A172 (cell line): ENCODE results near the gene VPS41. TPM values are rescaled to one million over a fixed set of nuclear protein-coding genes. Genes with fewer than 3 reads are reported as not detected.
"Not testable (repeated sequence)": the region's sequence is repeated elsewhere in the genome, so short reads cannot be mapped to it uniquely, and the experiment has no call there.

Source experiments
- DNase-seq: peaks from one replicate; pipeline ENCODE4 v3.0.0-alpha.2; 2015; ENCODE audit warnings: low spot score
- total RNA-seq: library from RNA; depleted of rRNA; stranded (reverse); fragments of >200 nt; shearing (Covaris generic); gene quantifications from 2 replicates; pipeline ENCODE4 v1.2.3, GENCODE V29; 2014; rRNA removed

The VPS41 gene
- total RNA-seq = 75.2 and 116 TPM in 2 replicates

DNA sequence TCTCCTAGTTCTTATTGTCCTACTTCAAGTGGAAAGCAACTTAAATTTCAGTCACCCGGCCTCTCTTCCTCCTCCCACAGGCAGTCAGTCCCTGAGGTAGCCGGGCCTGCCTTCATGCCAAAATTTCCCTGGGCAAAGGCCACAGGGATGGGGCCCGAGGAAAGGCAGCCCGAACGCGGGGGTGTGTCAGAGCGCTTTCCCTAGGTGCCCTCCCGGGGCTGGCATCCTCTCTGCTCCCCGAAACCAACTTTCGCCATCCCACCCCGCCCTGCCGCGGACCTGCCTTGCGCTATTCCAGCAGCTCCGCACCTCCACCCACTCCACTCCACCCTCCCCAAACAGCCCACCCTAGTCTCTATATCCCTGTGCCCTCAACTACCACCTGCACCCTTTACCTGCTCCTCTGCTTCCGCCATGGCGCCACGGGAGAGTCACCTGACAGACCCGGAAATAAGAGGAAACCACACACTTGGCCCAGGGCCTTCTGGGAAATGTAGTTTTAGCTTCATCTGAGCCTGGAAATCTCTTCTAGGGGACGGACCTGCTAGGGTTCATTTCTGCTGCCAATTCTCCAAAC is at the start of gene VPS41:
TSS of gene VPS41 (minus strand) at position 433 of the 577 bp plus-strand sequence. CDS start at position 416, 17 bp downstream.
- DNase-seq = peak; percentile 78

DNA sequence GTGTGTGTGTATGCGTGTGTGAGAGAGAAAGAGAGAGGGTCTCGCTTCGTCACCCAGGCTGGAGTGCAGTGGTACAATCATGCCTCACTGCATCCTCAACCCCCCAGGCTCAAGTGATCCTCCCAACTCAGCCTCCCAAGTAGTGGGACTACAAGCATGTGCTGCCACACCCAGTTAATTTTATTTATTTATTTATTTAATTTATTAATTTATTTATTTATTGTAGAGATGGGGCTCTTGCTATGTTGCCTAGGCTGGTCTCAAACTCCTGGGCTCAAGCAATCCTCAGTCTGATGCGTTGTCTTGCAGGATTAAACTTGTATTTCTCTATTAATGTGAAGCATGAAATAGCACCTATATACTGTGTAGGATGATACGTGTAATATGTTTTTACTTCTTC is 46.9 kb upstream of the VPS41 start:
- DNase-seq = no peak

DNA sequence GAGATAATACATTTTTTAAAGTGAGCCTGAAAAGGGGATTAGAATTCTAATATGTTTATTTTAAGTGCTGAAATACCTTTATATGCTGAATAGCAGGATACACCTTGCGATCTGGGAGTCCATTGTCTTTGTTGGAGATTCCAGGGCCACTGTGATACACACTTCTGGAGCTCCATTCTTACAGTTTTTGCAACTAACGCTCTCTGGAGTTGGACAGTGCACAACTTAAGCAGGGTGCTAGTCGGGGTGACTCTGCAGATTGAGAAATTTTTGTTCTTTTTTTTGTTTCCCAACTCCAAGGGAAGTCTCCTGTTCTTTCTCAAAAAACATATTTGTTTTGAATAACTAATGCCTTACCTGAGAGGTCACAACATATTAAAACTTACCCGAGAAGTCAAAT is 45.0 kb upstream of the VPS41 start:
- no peak for DNase-seq

DNA sequence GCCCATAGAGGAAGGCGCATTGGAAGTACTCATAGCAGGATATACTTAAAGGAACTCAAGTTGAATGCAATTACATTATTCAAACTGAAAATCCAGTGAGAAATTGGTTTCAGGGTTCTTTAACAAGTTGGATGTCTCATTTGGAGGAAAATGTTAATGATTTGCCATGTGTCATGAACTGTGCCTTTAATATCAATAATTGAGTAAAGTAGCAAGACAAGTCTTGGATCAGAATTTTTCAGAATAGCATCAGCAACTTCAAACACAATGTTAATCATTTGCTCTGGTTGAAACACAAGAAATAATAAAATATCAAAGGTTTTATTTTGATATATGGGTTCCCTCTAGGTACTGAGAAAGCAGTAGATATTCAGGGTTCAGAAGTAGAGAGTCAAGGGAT is 44.2 kb upstream of the VPS41 start:
- no peak for DNase-seq

DNA sequence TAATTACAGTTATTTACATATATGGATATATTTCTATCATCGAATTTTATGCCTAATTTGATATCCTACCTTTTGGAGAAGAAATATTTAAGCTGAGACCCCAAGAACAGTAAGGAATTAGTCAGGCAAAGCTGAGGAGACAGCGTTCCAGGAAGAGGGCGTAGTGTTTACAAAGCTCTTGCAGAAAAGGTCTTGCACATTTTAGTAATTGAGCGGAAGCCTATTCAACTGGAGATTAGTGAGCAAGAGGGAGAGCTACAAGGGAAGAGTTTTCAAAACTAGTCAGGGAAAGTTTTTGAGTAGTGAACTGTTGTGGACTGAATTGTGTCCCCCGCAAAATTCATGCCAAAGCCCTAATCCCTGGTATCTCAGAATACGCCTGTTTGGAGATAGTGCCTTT is 42.2 kb upstream of the VPS41 start:
- DNase-seq = no peak

DNA sequence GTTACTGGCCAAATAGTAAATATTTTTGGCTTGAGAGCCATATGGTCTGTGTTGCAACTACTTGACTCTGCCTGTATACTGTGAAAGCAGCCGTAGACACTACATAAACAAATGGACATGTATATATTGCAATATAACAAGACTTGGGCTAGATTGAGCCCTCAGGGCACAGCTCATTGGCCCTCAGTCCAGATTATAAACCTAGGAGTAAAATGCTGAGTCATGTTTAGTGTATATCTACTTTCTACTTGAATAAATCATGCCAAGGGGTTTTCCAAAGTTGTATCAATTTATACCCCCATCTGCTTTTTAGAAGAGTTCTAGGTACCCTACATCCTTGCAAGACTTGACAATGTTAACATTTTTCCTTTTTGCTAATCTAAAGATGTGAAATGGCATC is 41.3 kb upstream of the VPS41 start:
- no peak for DNase-seq

DNA sequence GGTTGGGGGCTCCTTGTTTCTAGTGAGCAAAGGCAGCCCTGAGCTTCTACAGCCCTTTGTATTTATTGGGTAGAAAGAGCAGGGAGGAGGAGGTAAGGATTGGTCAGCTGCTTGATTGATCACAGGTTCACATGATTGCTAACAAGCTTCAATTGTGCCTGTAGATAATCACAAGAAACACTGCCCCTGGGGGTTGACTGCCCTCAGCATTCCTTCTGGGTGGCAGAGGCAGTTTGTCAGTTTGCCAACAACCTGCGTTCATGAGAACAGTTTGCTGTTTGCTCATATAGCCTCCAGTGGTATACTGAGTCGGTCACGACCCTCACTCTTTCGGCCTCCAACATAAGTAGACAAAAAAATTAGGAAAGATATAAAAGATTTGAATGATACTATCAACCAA is 38.5 kb upstream of the VPS41 start:
- DNase-seq = not testable (repeated sequence)

DNA sequence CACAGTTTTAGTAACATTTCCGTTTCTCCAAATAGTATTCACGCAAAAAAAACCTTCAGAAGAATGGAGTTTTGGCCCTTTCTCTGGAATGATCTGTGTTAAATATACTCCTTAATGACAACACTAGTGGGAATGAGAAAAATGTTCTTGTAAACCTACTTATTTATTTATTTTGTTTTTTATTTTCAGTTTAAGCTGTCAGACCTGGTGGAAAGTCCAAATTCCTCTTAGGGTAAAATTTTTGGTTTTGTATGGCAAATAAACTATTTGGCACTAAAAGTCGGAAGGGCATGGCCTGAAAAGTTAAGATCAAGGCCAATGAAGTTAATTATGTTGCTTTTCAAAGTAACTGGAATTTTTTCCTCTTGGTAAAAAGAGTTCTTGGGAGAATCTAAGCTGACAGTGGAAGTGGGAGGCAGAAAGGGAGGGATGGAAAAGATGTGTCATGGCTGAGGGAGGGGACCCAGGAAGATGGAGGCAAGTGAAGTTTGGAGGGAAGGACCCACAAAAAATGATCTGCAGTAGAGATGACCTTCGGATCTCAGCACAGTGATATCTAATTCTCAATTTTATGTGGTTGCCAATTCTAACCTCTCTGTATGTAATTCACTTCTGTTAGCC is 33.5 kb upstream of the VPS41 start:
- no peak for DNase-seq

DNA sequence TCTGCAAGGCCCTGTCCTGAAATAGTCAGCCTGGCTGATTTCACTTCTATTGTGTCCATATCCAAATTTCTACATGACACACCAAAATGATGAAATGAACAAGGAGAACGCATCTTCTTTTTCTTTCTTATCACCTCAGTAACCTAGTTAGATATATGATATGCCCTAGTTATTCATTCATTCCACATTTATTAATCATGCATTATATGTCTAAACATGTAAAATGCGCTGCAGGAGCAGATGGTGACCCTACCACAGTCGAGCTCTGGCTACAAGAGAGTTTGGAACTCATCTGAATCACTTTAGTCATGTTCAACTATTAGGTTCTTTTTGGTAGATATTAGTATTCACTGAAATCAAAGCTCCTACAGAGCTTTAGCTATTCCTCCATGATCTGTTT is 31.8 kb upstream of the VPS41 start:
- no peak for DNase-seq

DNA sequence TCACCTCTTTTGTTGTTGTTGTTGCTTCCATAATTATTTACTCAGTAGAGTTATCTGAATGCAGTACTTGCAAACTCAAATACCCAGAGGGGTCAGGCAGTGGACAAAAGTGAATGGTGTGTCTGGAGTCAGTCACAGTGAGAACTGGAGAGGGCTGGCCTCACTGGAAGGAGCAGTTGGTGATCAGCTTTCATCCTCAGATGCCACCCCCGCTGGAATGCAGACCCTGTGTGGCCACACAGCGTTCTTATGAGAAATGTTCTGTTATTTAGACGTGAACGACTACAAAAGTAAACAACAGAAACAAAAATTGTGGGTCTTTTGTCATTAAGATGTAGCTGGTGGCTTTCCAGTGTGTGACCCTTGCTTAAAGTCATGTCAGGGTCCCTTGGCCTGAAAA is 29.6 kb upstream of the VPS41 start:
- DNase-seq = no peak

DNA sequence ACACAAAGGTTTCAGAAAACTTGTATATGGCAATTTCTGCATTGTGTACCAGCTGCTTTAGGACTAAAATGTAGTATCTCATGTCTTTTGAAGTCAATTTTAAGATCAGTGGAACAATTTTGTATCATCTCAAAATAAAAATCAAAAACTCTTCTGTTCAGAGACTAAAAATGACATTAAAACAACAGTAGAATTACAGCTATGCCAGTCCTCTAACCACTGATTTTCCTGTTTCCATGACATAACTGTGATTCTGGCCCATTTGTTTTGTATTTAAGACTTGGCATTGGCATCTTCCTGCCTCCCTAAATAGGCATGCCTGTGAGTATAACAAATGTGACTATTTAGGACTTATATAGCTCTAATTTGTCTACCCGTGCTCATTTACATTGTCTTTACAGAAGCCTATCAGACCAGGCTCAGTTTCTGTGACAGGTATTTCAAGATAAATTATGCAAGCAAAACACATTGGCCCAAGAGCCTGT is 29.1 kb upstream of the VPS41 start:
- no peak for DNase-seq

DNA sequence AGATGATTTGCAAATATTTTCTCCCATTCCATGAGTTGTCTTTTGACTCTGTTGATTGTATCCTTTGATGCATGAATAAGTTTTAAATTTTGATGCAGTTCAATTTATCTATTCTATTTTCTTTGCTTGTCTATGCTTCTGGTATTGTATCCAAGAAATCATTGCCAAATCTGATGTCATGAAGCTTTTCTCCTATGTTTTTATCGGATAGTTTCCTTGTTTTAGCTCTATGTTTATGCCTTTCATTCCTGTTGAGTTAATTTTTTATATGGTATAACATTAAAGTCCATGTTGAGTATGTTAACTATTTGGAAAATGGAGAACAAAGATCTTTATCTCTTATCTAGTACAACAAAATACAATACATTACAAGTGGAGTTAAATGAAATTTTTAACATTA is 27.6 kb upstream of the VPS41 start:
- no peak for DNase-seq

DNA sequence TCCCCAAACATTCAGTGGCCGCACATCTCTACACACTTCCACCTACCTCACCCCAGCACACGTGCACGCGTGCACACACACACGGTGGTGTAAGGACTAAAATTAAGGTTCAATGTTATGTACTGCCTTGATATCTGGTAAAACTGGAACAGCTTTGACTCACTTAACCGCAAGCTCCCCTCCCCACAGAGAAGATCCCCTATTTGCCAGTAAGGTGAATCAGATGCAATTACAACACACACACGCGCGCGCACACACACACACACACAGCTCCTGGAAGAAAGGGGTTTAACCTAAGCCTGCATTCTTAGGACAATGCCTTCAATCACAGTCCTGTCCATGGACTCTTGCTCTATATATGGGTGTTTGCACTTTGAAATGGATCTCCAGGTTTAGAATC is 25.5 kb upstream of the VPS41 start:
- peak; percentile 20 for DNase-seq

DNA sequence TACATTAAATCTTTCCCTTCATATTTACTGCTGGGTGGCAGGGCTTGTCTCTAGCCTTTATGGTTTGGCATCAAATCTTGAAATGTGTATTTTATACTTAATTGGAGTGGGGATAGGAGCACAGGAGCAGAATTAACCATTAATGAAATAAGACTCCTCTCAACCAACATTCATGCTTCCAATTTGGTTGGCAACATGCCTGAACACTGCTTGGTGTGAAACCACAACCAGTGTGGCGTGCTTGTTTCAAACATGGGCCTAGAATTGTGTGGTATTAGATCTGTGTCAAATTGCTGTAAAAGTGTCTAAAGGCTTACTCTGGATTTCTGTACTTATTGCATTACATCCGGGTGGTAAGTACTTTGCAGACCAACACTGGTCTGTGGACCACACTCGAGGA is 25.1 kb upstream of the VPS41 start:
- DNase-seq = no peak

DNA sequence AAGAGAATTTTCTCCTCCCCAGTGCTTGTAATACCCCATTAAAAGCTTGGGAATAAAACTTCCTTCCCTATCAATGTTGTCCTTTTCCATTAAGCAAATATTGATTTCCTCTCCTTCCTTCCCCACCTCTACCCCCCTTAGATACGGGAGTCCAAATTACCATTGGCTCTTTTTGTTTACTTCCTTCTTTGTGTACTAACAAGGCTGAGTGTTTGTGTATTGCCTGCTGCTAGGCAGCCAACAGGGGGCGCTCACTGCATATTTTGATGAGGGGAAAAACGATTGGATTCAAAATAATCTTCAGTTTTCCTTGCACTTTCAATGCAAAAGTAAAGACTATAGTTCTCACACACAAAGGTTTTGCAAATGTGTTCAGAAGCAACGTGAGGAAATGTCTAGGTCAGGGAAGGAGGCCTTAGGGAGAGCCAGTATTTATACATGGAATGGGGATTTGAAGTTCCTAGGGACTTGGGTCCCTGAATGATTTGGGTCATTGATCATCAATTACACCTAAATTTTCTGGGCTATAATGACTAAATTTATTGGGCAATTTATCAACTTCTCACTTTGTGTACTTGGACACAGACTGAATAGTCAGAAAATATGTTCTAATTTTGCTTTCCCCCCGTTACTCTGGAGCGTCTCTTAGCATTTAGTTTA is 23.6 kb upstream of the VPS41 start:
- peak; percentile 55 for DNase-seq

DNA sequence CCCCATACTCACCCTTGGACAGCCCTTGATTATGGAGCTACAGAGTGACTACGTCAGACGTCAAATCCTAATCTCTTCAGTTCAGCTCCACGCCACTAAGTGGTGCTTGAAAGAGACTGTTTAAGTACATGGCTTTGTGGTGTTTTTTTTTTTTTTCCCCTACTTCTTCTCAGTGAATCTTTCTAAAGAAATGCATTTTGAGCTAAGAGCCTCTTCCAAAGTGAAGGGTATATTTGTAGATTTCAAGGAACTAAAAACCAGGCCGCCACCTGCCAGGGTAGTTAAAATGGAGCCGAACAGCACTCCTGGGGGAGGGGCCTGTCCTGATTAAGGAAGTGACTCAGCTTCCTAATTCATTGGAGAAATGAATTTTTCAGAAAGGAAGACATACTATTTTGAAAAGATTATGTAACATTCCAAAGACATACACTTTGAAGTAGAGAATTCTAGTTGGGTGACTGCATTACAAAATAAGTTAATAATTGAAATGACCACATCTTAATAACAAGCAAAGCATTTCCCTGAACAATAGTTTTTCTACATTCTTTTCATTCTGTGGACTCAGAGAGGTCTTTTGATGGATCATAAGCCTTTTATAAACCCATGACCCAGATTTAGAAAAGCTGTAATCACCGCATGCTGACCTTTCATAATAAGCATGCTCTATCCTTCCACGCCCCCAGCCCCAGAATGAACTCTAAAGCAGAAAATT is 20.6 kb upstream of the VPS41 start:
- DNase-seq = peak; percentile 36

DNA sequence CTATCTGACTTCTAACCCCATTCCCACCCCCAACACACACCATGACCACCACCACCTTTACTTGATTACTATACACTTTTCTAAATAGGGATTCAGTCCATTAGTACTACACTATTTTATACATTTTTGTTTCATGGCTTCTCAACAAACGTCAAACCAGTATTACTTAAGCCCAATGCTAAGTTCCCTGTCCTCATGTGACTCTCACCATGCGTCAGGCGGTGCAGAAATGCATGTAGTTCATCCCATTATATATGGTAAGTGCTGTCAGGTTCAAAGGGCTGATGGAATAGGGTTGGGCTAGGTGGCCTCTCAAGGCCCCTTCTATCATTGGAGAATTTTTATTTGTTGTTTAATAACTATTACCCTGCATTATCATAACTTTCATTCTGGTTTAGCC is 19.5 kb upstream of the VPS41 start:
- no peak for DNase-seq

DNA sequence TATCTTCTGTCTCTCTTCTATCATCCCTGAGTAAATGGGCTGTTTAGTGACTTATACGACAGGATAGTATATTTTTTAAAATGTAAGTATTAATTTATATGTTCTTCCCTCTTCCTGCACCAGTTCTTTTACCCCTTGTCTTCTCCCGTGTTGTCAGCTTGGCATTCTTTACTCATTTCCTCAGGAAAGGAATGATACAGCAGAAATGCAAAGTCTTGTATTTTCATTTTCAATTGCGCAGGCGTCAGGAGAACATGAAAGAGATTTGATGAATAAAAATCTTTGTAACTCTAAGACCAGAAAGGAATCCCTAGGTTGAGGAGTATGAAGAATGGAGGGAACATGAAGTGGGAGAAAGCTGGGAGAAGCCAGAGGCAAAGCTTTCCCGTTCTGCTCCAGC is 18.8 kb upstream of the VPS41 start:
- DNase-seq = no peak

DNA sequence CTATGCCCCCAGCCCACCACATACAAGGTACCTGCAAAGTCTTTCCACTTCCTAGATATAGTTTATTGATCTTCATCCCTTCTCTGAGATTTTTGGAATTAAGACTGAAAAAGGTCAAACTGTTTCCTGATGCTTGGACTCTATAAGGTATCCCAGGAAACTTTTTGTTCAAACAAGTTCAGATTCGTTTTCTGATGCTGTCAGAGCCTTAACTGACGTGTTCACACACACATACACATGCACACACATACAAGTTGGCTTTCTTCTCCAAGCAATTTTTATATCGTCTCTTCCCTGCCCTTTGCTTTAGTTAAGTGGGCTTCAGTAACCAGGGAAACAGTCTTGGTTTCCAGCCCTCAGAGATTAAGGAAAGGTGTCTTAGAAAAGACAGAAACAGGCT is 11.7 kb upstream of the VPS41 start:
- no peak for DNase-seq

DNA sequence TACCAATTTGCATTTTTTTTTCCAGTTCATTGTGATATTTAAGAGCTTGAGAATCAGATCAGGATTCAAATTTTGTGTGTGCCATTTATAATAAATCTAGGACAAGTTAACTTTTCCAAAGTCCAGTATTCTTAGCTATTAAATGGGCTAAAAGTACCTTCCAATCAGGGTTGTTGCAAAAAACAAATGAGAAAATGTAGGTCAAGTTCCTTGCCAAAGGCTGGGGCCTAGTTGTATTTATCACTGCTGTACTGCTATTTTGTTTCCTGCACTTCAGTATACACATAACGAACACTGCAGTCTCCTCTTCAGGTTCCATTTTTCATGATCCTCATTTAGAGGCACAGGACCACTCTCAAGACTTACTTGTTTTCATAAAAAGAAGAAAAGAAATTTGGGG is 7.4 kb upstream of the VPS41 start:
- no peak for DNase-seq

DNA sequence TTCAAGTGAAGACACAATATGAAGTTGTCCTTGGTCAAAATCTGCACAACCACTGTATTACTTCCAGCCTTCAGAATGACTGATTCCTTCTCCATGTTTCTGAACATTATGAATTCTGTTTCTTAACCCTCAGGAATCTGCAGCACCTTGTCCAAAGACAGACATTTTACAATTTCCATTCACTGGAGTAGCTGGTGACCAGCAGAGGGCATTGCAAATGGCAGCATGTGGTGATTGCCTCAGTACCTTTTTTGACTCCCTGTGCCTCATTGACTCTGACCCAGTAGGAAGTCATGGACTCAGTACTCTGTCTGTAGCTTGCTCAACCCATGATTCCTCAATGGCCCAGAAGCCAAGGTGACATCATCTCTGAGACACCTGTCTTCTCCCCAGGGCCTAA is 879 bp upstream of the VPS41 start:
- no peak for DNase-seq

DNA sequence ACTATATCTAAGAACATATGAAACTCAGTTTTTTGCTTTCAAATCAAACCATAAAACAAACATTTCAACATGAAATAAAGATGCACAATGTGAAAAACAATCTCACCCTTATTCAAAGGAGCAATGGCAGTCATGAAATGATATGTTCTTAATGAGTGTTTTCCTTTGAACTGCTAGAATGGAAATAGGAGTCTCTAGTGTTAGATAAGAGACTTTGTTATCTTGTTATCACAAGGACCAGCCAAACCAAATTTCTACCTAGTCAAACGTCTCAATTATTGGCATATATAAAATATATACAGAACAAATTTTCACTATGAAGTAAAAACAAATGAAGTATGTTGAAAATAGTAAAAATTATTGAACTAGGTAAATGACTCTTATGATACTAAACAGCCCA is 1.2 kb downstream of the VPS41 start:
- no peak for DNase-seq

DNA sequence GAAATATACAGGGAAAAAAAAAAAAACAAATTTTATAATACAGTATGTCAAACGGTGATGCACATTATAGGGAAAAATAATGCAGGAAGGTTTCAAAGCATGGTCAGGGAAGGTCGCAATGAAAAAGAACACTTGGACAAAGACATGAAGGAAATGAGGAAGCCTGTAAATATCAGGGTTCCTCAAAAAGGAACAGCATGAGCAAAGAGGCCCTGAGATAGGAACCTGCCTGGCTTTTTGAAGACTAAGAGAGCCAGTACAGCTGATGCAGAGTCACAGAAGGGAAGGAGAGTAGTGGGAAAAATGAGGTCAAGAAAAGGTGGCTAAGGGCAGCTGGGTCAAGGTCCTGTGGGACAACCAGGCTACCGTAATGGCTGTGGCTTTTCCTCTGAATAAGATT is 1.9 kb downstream of the VPS41 start:
- DNase-seq = no peak
